GM12891 (cell line): ENCODE results near the gene U2AF1L4.
A peak's percentile ranks its signal among the peaks of the same experiment; 100 is the strongest.
"Not testable (repeated sequence)": the region's sequence is repeated elsewhere in the genome, so short reads cannot be mapped to it uniquely, and the experiment has no call there.

ENCODE experiments used
- DNase-seq: peaks from one replicate; pipeline ENCODE4 v3.0.0; 2011; ENCODE audit warnings: low spot score; ENCODE audit not compliant: insufficient read length
- FAIRE-seq: peaks from 2 replicates; lab custom pipeline; 2011; peaks lifted over from hg19 to GRCh38; lab: Jason Lieb, UNC
- PAX5 ChIP-seq: IDR thresholded peaks from 2 replicates; pipeline ENCODE4 v1.6.1; 2011; ENCODE audit warnings: low read length, moderate library complexity, mild to moderate bottlenecking; ENCODE audit not compliant: insufficient read depth, severe bottlenecking
- POLR2A ChIP-seq: IDR thresholded peaks from 2 replicates; pipeline ENCODE4 v1.6.1; 2011; ENCODE audit warnings: low read depth, low read length, control low read depth
- POLR2AphosphoS5 ChIP-seq: IDR thresholded peaks from 2 replicates; pipeline ENCODE4 v1.6.1; 2011; ENCODE audit warnings: low read depth, low read length, control low read depth
- POU2F2 ChIP-seq: IDR thresholded peaks from 2 replicates; pipeline ENCODE4 v1.6.1; 2011; ENCODE audit warnings: low read depth, mild to moderate bottlenecking, control low read depth, low read length, moderate library complexity
- SPI1 ChIP-seq: IDR thresholded peaks from 2 replicates; pipeline ENCODE4 v1.6.1; 2011; ENCODE audit warnings: low read depth, low read length, control low read depth
- TAF1 ChIP-seq: IDR thresholded peaks from 2 replicates; pipeline ENCODE4 v1.6.1; 2011; ENCODE audit warnings: low read depth, low read length, control low read depth

Gene U2AF1L4

DNA sequence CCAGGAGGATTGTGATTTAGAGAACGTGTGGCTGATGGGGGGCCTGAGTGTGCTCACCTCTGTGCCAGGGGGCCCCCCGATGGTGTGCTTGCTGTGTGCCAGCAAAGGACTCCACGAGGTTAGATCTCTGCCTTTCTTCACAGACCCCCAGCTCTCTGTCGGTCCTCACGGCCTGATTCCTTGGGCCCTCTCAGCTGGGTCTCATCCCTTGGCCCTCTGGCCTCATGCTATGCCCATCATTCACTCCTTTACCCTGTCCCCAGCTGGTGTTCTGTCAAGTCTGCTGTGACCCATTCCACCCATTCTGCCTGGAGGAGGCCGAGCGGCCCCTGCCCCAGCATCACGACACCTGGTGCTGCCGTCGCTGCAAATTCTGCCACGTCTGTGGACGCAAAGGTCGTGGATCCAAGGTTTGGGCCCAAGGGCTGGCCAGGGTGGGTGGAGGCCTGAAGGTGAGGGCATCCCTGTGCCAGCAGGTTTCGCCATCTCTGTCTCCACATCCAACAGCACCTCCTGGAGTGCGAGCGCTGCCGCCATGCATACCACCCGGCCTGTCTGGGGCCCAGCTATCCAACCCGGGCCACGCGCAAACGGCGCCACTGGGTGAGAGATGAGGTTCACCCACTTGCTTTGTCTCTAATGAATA lies 19.9 kb downstream of the U2AF1L4 start:
- TF ChIP-seq SPI1 = no peak
- no peak for FAIRE-seq
- no peak for DNase-seq

DNA sequence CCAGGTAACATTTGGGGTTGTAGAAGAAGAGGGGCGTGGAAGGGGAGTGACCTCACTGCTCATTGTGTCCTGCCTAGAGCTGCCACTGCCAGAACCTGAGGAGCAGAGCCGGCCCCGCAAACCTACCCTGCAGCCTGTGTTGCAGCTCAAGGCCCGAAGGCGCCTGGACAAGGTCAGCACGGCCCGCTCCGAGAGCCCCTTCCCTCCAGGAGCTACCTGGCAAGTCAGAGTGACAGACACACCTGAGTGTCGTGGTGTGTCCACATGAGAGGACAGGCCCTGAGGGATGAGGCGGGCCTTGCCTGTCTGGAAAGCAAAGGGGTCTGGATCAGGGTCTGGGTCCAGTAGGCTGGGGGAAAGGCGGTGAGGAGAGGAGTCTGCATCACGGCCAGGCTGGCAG lies 20.7 kb downstream of the U2AF1L4 start:
- no peak for FAIRE-seq
- DNase-seq = no peak
- no peak for TF ChIP-seq POU2F2
- TF ChIP-seq POLR2A = 0 out of 2 replicates have a peak, but pooled peaks have one; percentile 10

DNA sequence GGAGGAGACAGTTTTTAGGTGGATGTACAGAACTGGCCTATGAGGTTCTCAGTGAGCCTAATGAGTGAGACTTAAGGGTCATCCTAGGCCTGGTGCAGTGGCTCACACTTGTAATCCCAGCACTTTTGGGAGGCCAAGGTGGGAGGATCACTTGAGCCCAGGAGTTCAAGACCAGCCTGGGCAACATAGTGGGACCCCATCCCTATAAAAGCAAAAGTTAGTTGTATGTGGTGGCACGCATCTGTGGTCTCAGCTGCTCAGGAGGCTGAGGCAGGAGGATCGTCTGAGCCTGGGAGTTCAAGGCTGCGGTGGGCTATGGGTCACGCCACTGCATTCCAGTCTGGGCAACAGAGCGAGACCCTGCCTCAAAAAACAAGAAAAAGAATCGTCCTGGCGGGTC lies 21.1 kb downstream of the U2AF1L4 start:
- not testable (repeated sequence) for DNase-seq, FAIRE-seq

DNA sequence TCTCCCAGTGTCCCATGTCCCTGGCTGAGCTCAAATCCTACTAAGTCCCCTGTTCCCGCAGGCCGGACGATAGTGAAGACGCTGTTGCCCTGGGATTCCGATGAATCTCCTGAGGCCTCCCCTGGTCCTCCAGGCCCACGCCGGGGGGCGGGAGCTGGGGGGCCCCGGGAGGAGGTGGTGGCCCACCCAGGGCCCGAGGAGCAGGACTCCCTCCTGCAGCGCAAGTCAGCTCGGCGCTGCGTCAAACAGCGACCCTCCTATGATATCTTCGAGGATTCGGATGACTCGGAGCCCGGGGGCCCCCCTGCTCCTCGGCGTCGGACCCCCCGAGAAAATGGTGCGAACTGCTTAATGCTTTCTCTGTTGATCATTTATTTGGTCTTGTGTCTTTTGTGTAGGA lies 21.5 kb downstream of the U2AF1L4 start:
- no peak for FAIRE-seq

DNA sequence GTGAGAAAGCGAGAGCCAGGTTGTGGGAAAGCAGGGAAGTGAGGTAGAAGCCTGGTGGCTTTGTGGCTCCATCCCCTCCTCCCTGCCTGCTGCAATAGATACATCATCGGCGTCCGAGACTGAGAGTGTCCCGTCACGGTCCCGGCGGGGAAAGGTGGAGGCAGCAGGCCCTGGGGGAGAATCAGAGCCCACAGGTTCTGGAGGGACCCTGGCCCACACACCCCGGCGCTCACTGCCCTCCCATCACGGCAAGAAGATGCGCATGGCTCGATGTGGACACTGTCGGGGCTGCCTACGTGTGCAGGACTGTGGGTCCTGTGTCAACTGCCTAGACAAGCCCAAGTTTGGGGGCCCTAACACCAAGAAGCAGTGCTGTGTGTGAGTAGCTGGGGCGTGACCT lies 22.3 kb downstream of the U2AF1L4 start:
- DNase-seq (no peak), FAIRE-seq (no peak)
- TF ChIP-seq POLR2A (no peak), PAX5 (no peak), POU2F2 (no peak), POLR2AphosphoS5 (no peak; the same call in 1 of the 2 replicates), SPI1 (no peak), TAF1 (no peak)

More for the DNA sequence above, 21.5 kb downstream of the U2AF1L4 start:
- TF ChIP-seq PAX5 = no peak
- TF ChIP-seq TAF1 = no peak
- no peak for TF ChIP-seq POLR2AphosphoS5
- no peak for TF ChIP-seq POLR2A
- TF ChIP-seq POU2F2 = no peak
- TF ChIP-seq SPI1 = no peak
- DNase-seq = no peak

DNA sequence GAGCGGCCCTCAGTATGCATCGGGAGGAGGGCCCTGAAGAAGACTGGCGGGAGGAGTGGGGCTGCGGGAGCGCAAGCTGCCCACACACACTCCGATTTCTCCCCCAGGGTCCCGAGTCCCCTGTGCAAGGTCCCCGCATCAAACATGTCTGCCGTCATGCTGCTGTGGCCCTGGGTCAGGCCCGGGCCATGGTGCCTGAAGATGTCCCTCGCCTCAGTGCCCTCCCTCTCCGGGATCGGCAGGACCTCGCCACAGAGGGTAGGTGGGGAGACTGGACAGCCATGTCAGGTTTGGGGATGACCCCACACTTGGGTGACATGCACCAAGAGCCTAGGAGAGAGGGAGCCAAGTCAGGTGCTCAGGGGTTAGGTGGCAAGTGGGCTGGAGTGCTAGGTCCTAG lies 22.8 kb downstream of the U2AF1L4 start:
- FAIRE-seq = no peak
- TF ChIP-seq TAF1 (no peak), POLR2AphosphoS5 (no peak; the same call in 1 of the 2 replicates), SPI1 (no peak), POU2F2 (no peak), PAX5 (no peak), POLR2A (no peak)

DNA sequence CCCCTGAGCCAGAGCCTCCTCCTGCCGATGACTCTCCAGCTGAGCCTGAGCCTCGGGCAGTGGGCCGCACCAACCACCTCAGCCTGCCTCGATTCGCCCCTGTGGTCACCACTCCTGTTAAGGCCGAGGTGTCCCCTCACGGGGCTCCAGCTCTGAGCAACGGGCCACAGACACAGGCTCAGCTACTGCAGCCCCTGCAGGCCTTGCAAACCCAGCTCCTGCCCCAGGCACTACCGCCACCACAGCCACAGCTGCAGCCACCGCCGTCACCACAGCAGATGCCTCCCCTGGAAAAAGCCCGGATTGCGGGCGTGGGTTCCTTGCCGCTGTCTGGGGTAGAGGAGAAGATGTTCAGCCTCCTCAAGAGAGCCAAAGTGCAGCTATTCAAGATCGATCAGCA lies 23.8 kb downstream of the U2AF1L4 start:
- FAIRE-seq (no peak), DNase-seq (no peak)
- TF ChIP-seq POLR2AphosphoS5 (no peak; the same call in 1 of the 2 replicates), TAF1 (no peak), PAX5 (no peak), POU2F2 (no peak), POLR2A (no peak), SPI1 (no peak)

More for the DNA sequence above, 22.8 kb downstream of the U2AF1L4 start:
- no peak for DNase-seq

DNA sequence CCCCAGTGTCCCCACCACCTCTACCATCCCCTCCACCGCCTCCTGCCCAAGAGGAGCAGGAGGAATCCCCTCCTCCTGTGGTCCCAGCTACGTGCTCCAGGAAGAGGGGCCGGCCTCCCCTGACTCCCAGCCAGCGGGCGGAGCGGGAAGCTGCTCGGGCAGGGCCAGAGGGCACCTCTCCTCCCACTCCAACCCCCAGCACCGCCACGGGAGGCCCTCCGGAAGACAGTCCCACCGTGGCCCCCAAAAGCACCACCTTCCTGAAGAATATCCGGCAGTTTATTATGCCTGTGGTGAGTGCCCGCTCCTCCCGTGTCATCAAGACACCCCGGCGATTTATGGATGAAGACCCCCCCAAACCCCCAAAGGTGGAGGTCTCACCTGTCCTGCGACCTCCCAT lies 24.6 kb downstream of the U2AF1L4 start:
- no peak for DNase-seq
- FAIRE-seq = no peak
- TF ChIP-seq PAX5 (no peak), POLR2A (peak; percentile 39; the same call in 1 of the 2 replicates)

DNA sequence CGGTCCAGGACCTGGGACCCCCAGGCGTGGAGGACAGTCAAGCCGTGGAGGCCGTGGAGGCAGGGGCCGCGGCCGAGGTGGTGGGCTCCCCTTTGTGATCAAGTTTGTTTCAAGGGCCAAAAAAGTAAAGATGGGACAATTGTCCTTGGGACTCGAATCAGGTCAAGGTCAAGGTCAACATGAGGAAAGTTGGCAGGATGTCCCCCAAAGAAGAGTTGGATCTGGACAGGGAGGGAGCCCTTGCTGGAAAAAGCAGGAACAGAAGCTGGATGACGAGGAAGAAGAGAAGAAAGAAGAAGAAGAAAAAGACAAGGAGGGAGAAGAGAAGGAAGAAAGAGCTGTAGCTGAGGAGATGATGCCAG lies 25.1 kb downstream of the U2AF1L4 start:
- no peak for TF ChIP-seq POLR2AphosphoS5
- TF ChIP-seq SPI1 = no peak
- TF ChIP-seq POLR2A = no peak
- TF ChIP-seq TAF1 = no peak
- no peak for TF ChIP-seq PAX5
- no peak for TF ChIP-seq POU2F2
- DNase-seq (no peak), FAIRE-seq (no peak)

DNA sequence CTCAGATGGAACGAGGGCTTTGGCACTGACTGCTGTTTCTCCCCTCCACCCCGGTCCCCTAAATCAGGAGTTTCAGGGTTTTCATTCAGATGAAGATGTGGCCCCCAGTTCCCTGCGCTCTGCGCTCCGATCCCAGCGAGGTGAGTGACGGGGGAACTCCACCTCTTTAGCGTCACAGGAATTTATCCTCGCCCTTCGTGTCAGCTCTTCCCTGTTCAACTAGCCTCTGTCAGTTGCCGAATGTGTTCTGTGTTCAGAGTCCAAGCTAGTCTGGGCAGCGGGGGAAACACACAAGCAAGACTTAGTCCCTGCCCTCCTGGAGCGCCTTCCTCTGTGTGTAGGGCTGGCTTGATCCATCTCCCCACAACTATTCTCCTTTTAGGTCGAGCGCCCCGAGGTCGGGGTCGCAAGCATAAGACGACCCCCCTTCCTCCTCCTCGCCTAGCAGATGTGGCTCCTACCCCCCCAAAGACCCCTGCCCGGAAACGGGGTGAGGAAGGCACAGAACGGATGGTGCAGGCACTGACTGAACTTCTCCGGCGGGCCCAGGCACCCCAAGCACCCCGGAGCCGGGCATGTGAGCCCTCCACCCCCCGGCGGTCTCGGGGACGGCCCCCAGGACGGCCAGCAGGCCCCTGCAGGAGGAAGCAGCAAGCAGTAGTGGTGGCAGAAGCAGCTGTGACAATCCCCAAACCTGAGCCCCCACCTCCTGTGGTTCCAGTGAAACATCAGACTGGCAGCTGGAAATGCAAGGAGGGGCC lies 25.6 kb downstream of the U2AF1L4 start:
- TF ChIP-seq TAF1 (no peak), SPI1 (no peak), POU2F2 (no peak), PAX5 (no peak), POLR2AphosphoS5 (no peak), POLR2A (no peak)
- no peak for DNase-seq
- no peak for FAIRE-seq
